ENCODE results near the gene GRB10. TPM values are rescaled to one million over a fixed set of nuclear protein-coding genes. Genes with fewer than 3 reads are reported as not detected.
A peak's percentile ranks its signal among the peaks of the same experiment; 100 is the strongest.

Gene GRB10
- total RNA-seq, 4 donors from 2014 or later = 54.0 to 69.1 (median 61.6) TPM

- Histone ChIP-seq H3K36me3 (peaks cover 0 to 15% (median 4%) of the 10 kb centered on the region in 4 donors), H3K4me1 (peaks cover 57 to 69% (median 63%) of the 10 kb centered on the region in 4 donors), H3K27me3 (no peaks in the 10 kb centered on the region), H3K27ac (replicated peaks in 1 of 4) (peak overlapping the region; percentile 73 to 86 (median 80)), H3K4me3 (no peak overlapping the region), H3K9me3 (no peaks in the 10 kb centered on the region)
- WGBS = 98% methylated on average over 7 of the region's 10 CpGs
- peak; percentile 72 to 76 for TF ChIP-seq POLR2AphosphoS5 (IDR thresholded peaks at IDR 0.05)
- TF ChIP-seq POLR2A (IDR thresholded peaks at IDR 0.05; ENCODE audit: low read depth) = no peak
- DNase-seq (ENCODE audit: extremely low spot score) = no peak
- intact Hi-C loops (cut with DNase I) = no loop called here
Measured at GRCh38 chr7:50653981-50654425, 128.7 kb downstream of the GRB10 start.

GRCh38 chr7:50653126-50653864 is 129.4 kb downstream of the GRB10 start:
- Histone ChIP-seq H3K4me1 (peaks cover 56 to 68% (median 58%) of the 10 kb centered on the region in 4 donors), H3K9me3 (no peaks in the 10 kb centered on the region), H3K36me3 (peaks cover 0 to 15% (median 4%) of the 10 kb centered on the region in 4 donors), H3K27me3 (no peaks in the 10 kb centered on the region), H3K27ac (replicated peaks in 1 of 4) (peak overlapping the region; percentile 73 to 86 (median 80)), H3K4me3 (no peak overlapping the region)
- TF ChIP-seq POLR2AphosphoS5 (IDR thresholded peaks at IDR 0.05) (peak; percentile 51 to 61), CTCF (IDR thresholded peaks at IDR 0.05) (no peak)
- no peak for DNase-seq (ENCODE audit: extremely low spot score)
- 68% methylated on average over 14 of the region's 16 CpGs for WGBS
- intact Hi-C loops (cut with DNase I) = no loop called here

GRCh38 chr7:50652400-50653125 is 130.1 kb downstream of the GRB10 start:
- WGBS = 96% methylated on average over 9 of the region's 9 CpGs
- no peak overlapping the region for H3K4me3 ChIP-seq
- no peaks in the 10 kb centered on the region for H3K9me3 ChIP-seq
- no peak for TF ChIP-seq CTCF (IDR thresholded peaks at IDR 0.05)
- TF ChIP-seq POLR2A (IDR thresholded peaks at IDR 0.05; ENCODE audit: low read depth) = no peak
- TF ChIP-seq POLR2AphosphoS5 (IDR thresholded peaks at IDR 0.05) = no peak
- TF ChIP-seq EP300 (IDR thresholded peaks at IDR 0.05) = no peak
- H3K27ac ChIP-seq (replicated peaks in 1 of 4) = peak overlapping the region; percentile 73 to 86 (median 80)
- DNase-seq (ENCODE audit: extremely low spot score) = no peak
- peaks cover 0 to 15% (median 4%) of the 10 kb centered on the region in 4 donors for H3K36me3 ChIP-seq
- intact Hi-C loops (cut with DNase I) = no loop called here
- H3K4me1 ChIP-seq = peaks cover 48 to 60% (median 51%) of the 10 kb centered on the region in 4 donors
- no peaks in the 10 kb centered on the region for H3K27me3 ChIP-seq

- H3K4me1 ChIP-seq = peaks cover 37 to 49% (median 42%) of the 10 kb centered on the region in 4 donors
- no peak overlapping the region for H3K27ac ChIP-seq (replicated peaks in 1 of 4)
- H3K9me3 ChIP-seq = no peaks in the 10 kb centered on the region
- no peak overlapping the region for H3K4me3 ChIP-seq
- 97% methylated on average over 9 of the region's 9 CpGs for WGBS
- H3K36me3 ChIP-seq = peaks cover 0 to 15% (median 4%) of the 10 kb centered on the region in 4 donors
- DNase-seq (ENCODE audit: extremely low spot score) = no peak
- TF ChIP-seq POLR2A (IDR thresholded peaks at IDR 0.05; ENCODE audit: low read depth) (no peak), EP300 (IDR thresholded peaks at IDR 0.05) (no peak)
- no peaks in the 10 kb centered on the region for H3K27me3 ChIP-seq
- intact Hi-C loops (cut with DNase I) = no loop called here
Measured at GRCh38 chr7:50651271-50651989, 131.3 kb downstream of the GRB10 start.

GRCh38 chr7:50650057-50650664 is 132.5 kb downstream of the GRB10 start:
- intact Hi-C loops (cut with DNase I) = no loop called here

More at GRCh38 chr7:50650057-50650664, 132.5 kb downstream of the GRB10 start:
- peaks cover 0 to 15% (median 4%) of the 10 kb centered on the region in 4 donors for H3K36me3 ChIP-seq
- no peaks in the 10 kb centered on the region for H3K27me3 ChIP-seq
- no peak for TF ChIP-seq POLR2A (IDR thresholded peaks at IDR 0.05; ENCODE audit: low read depth)
- no peak for TF ChIP-seq EP300 (IDR thresholded peaks at IDR 0.05)
- TF ChIP-seq CTCF (IDR thresholded peaks at IDR 0.05) = no peak
- TF ChIP-seq POLR2AphosphoS5 (IDR thresholded peaks at IDR 0.05) = no peak
- H3K4me3 ChIP-seq = no peak overlapping the region
- peaks cover 24 to 36% (median 30%) of the 10 kb centered on the region in 4 donors for H3K4me1 ChIP-seq
- no peak for DNase-seq (ENCODE audit: extremely low spot score)
- WGBS = 91% methylated on average over 6 of the region's 6 CpGs
- H3K27ac ChIP-seq (replicated peaks in 1 of 4) = no peak overlapping the region
- H3K9me3 ChIP-seq = no peaks in the 10 kb centered on the region
